HG02885 (cell line): ENCODE data around the gene M1AP.

Source experiments
- ATAC-seq: cut with Tn5 transposase; IDR thresholded peaks from one replicate; pipeline ENCODE4 v1.9.1; 2021; ENCODE audit warnings: mild to moderate bottlenecking; ENCODE audit not compliant: unreplicated experiment, poor library complexity

M1AP gene

DNA sequence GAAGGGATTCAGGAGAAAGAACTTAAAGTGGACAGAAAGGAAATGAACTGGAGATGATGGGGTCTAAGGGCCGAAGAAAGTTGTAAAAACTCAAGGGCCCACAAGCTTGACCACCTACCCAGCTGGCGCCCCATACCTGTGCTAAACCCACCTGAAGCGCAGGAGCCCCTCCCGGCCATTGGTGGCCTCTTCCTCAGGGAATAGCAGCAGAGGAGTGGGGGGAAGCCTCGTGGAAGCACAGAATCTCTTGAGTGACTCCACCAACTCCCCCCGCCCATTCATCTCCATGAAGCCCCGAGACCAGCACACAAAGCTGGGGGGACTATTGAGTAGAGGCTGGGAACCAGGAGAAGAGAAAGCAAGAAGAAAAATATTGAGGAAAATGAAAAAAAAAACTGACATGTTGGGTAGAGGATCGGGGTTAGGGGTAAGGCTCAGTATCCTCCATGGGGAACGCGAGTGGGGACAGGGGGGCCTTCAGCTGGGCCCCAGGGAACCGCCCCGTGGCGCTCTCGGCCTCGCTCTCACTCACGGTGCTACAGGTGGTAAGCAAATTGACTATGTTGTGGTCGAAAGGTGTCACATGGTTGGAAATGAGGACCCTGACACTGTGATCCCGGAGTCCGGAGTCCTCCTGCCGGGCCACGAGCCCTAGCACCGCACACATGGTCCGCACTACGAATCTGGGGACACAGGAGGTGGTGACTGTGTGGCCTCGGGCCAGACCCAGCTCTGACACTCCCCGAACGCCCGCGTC lies 119.4 kb downstream of the M1AP start:
- peak; percentile 5 for ATAC-seq

DNA sequence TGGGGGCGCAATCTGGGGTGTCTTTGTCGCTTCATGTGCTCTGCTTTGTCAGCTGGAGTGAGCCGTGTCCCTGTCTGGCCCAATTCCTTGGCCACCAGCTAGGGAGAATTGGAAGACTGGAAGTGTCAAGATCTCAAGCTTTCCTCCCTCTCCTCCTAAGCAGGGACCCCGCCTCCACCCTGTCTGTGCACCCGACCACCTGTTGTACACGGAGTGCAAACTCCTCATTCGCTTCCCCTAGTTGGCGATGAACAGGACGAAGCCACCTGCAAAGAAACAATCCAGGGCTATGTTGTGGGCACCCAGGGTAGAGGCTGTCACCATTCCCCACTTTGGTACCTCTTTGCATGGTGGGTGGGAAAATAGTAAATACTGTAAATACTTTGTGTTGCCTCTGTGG lies 120.4 kb downstream of the M1AP start:
- ATAC-seq, result no peak

DNA sequence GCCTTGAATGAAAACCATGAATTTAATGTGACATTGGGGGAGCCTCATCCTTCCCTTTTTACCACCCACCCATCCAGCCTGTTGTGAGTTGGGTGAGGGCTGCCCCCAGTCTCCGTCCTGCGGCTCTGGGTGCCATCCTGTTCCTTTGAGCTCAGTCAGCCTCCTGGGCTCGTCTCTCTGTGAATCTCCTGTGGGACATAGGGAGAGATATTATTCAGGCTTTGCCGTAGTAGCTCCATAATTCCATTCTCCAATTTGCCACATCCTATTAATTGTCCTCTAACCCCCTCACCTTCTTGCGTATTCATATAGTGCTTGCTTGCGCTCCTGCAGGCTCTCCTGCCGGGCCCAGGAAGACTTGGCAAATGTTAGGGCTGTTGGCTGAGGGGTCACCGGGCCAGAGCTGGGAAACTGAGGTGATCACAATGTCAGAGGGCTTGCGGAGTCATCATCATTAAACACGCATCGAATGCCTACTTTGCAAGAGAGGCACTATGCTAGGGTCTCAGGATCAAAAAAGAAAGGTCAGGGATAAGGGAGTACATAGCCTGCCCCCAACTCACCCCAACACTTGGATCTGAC lies 121.4 kb downstream of the M1AP start:
- no peak for ATAC-seq

DNA sequence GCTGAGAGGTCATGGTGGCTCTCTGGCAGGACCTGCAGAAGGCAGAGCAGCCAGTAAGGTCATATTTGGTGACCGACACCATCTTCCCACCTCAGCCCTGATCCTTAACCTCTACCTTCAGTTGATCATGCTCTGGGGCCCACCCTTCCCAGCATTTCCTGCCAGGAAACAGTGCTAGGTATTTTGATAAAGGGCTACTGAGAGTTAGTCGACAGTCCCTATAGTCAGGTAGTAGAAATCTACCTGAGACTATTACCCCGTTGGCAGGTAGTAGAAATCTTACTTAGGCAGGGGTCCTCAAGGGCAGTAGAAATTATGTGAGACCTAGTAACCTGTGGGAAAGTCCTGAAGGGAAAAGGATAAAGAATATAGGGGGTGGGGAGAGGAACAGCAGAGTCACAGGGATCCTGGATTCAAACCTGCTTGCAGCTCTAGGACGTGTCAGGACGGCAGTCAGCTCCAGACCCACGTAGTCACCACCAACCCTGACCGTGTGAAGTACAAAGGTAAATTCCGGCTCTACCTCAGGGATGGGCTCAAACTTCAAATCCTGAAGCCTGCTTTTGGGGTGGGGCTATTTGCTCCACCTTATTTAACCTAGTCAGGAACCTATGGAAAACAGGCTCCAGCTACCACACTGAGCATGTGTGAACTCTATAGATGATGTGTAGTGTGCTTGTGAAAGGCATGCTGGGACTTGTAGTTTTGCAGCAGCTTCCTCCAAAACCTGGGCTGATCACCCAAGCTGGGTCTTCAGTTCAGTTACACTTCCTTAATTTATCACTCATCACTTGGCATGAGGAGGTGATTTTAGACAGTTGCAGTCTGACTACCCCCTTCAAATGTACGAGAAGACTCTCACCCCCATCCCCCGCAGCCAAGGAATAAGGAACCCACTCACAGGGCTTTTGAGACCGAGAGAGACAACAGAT lies 122.1 kb downstream of the M1AP start, which contains the start of gene DQX1:
Gene DQX1, minus strand, starts transcription at position 515 of the 932 bp plus-strand sequence. Its CDS starts 502 bp downstream, at position 13.
- ATAC-seq, result no peak

DNA sequence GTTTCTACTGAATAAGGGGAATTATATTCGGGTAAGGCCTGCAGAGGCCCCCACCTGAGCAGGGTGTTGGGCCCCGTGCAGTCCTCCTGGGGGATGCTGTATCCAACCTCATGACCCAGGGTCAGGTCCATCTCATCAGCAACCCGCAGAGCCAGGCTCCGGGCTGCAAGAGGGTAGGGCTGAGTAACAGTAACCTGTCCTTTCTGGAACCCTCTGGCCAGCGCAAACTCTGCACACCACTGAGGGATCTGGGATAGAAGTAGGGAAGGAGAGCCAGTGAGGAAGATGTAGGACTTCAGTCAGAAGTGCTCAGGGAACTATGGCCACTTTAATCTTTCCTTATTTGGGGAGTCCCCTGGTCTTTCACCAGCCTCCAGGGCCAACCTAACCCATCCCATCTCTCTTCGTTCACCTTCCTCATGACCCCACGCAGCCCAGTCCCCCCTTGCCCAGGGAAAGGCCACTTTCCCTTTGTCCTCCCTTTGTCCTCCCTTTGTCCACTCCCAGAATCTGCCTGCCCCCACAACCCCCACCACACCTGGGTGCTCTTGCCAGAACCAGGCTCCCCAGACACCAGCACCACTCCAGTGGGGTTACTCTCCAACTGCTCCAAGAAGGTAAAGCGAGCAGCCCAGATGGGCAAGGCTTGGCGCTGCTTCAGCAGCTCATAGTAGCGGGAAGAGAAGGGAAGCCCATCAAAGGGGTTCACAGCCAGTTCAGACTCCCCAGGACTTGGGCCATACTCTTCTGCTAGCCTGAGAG lies 123.0 kb downstream of the M1AP start:
- ATAC-seq, result no peak

- no peak for ATAC-seq
Measured at GRCh38 chr2:74524005-74524404, 124.1 kb downstream of the M1AP start.

- no peak for ATAC-seq
Measured at GRCh38 chr2:74522516-74522915, 125.6 kb downstream of the M1AP start.

DNA sequence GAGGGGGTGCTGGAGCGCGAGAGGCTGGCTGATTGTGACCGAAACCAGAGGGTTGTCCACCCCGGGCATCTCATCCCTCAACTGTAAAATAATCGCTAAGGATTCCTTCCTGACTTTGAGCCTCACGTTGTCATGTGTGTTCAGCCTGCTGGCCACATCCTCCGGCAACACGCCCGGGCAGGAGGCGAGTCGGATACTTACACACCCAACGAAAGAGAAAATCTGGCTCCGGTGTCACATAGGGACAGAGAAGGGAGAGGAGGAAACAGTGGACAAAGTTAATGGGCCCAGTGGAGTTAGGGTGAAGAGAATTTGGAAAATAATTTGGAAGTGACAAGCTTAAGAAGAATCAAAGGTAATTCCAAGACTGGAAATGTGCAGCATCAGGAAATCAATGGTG lies 131.5 kb downstream of the M1AP start:
- ATAC-seq, result no peak

GRCh38 chr2:74515981-74516633 lies 132.0 kb downstream of the M1AP start:
- peak; percentile 75 for ATAC-seq

DNA sequence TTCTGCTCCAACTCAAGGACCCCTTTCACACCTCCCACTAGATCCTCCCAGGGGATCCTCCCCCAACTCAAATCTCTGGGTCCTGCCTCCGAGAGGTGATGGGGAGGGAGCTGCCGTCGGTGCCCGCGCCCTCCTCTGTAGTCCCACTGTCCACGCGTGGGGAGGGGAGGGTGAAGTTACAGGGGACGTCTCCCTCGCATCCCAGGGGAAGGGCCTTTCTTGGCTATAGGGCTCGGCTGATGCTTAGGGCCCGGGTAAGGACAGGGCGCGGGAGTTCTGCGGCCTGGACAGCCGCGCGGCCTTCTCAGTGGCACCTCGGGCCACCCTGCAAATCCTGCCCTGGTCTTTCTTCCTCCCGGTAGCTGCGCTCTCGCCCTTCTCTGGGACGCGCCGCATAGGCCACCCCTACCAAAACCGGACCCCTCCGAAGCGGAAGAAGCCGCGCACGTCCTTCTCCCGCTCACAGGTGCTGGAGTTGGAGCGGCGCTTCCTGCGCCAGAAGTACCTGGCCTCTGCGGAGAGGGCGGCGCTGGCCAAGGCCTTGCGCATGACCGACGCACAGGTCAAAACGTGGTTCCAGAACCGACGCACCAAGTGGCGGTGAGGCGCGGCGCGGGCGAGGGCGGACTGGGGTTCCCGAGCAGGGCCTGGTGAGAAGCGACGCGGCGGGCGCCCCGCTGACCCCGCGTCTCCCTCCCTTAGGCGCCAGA lies 132.7 kb downstream of the M1AP start:
- peak; percentile 24 for ATAC-seq

GRCh38 chr2:74514368-74515270 lies 133.5 kb downstream of the M1AP start, which contains the start of gene TLX2:
Gene TLX2 (plus strand): TSS chr2:74514450. CDS start chr2:74514807, 357 bp downstream.
- ATAC-seq, result no peak

- no peak for ATAC-seq
Measured at GRCh38 chr2:74513605-74514367, 134.3 kb downstream of the M1AP start.

GRCh38 chr2:74512744-74513604 lies 135.2 kb downstream of the M1AP start:
- no peak for ATAC-seq

DNA sequence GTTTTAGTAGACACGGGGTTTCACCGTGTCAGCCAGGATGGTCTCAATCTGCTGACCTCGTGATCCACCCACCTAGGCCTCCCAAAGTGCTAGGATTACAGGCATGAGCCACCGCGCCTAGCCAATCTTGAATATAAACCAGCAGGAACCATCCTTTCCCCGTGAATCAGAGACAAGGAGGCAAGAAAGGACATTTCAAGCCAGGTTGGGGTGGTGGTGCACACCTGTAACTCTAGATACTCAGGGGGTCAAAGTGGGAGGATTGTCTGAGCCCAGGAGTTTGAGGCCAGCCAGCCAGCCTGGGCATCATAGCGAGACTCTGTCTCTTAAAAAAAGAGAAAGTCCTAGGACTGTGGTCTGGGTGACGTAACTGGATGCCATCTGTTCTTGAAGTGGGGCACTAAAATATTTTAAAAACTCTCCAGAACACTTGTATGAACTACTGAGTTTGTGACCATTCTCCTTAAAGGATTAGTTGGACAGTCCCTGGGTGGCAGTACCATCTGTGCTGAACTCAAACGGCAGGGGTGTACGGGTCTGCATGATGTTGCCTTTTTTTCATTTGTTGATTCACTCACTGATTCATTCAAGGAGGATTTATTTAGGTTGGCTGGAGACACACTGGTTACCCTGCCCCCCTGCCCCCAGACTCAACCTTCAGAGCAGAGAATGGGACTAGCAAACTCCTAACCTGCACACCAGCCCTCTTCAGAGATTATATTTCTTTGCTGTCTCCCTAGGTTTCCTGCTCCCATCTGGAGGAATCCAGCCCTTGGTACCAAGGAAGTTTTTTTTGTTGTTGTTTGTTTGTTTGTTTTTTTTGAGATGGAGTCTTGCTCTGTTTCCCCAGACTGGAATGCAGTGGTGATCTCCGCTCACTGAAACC lies 136.8 kb downstream of the M1AP start:
- ATAC-seq, result no peak

GRCh38 chr2:74510272-74510671 lies 137.9 kb downstream of the M1AP start:
- ATAC-seq, result no peak
